Tibial artery (tissue), 4 donors: ENCODE results near the gene UMODL1.

Experiments
- DNase-seq, 2 donors: peaks; one replicate each; pipeline ENCODE4 v3.0.0-alpha.2; 2019
- H3K27ac ChIP-seq, 2 donors: fragments of 200-600 bp; sonication (generic) in 1 of 2; 1 replicate in 1 of 2; 2 replicates in 1 of 2; pipeline ENCODE4 v1.5.1; 2018 to 2019; ENCODE audit warnings: mild to moderate bottlenecking in 1 of 2
- H3K27me3 ChIP-seq, 2 donors: fragments of 200-600 bp; sonication (generic) in 1 of 2; one replicate each; pipeline versions ENCODE4 v1.5.1 to v1.6.0; 2016 to 2019
- H3K36me3 ChIP-seq, 3 donors: fragments of 200-600 bp; sonication (generic) in 2 of 3; one replicate each; pipeline ENCODE4 v1.5.1; 2016 to 2019; ENCODE audit warnings: mild to moderate bottlenecking in 2 of 3
- H3K4me1 ChIP-seq, 4 donors: fragments of 200-600 bp; sonication (generic) in 2 of 4; 1 replicate in 3 of 4; 2 replicates in 1 of 4; pipeline ENCODE4 v1.5.1; 2016 to 2019
- H3K4me3 ChIP-seq, 2 donors: fragments of 200-600 bp; sonication (generic) in 1 of 2; 1 replicate in 1 of 2; 2 replicates in 1 of 2; pipeline ENCODE4 v1.5.1; 2018 to 2019; ENCODE audit warnings: mild to moderate bottlenecking in 2 of 2
- H3K9me3 ChIP-seq, 3 donors: fragments of 200-600 bp; sonication (generic) in 1 of 3; one replicate each; pipeline ENCODE4 v1.5.1; 2016 to 2019
- intact Hi-C: fragments of 100-400 bp; cut with DNase I; formaldehyde crosslinking; loops from one replicate; pipeline ENCODE4 v1.15.0; 2023; ENCODE audit warnings: low total_unique reads
- TF ChIP-seq, protein P1 (sequence below), 2 experiments: fragments of 200-600 bp in 1 of 2; fragments of 450-650 bp in 1 of 2; IDR thresholded peaks; one replicate each; pipeline ENCODE4 v1.5.1; 2017 to 2019; ENCODE audit warnings: antibody characterized with exemption in 2 of 2, mild to moderate bottlenecking in 1 of 2, moderate library complexity in 1 of 2

UMODL1 gene

DNA sequence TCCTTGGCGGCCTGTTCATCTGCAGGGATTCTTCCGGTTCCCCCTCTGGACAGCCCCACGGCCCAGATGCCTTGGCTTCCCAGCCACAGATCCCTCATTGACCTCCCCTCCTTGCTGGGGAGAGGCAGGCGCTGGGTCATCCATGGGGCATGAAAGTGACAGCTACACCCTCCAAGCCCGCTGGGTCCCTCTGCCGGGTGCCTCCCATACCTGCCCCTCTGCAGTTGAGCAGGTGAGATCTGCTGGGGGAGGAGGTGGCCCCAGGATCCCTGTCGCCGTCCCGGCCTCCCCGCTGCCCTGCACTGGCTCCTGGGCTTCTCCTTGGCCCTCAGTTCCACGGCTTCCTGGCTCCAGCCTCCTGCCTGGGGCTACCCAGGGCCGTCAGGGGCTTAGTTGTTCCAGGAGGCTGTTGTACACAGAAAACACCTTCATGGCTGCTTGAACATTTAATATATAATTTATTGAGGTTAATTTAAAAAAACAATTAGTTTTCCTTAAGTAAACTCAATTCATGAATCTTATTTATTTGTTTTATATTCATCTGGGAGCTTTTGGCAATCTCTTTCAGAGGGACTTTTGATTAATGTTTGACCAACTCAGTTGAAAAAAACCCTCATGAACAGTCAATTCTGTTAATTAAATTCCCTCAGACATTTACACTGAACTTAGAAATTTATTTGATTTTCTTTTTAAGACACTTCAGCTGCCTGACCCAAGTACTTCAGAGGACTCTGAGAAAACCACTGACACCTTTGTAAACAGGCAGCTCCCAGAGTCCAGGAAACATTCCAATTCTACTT lies 80.2 kb downstream of the UMODL1 start:
- no peaks in the 10 kb centered on the region for H3K4me1 ChIP-seq
- no peaks in the 10 kb centered on the region for H3K9me3 ChIP-seq
- TF ChIP-seq, protein P1, sequence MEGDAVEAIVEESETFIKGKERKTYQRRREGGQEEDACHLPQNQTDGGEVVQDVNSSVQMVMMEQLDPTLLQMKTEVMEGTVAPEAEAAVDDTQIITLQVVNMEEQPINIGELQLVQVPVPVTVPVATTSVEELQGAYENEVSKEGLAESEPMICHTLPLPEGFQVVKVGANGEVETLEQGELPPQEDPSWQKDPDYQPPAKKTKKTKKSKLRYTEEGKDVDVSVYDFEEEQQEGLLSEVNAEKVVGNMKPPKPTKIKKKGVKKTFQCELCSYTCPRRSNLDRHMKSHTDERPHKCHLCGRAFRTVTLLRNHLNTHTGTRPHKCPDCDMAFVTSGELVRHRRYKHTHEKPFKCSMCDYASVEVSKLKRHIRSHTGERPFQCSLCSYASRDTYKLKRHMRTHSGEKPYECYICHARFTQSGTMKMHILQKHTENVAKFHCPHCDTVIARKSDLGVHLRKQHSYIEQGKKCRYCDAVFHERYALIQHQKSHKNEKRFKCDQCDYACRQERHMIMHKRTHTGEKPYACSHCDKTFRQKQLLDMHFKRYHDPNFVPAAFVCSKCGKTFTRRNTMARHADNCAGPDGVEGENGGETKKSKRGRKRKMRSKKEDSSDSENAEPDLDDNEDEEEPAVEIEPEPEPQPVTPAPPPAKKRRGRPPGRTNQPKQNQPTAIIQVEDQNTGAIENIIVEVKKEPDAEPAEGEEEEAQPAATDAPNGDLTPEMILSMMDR (IDR thresholded peaks at IDR 0.05): no peak
- peaks cover 0 to 32% of the 10 kb centered on the region in 2 donors for H3K27me3 ChIP-seq
- no peak overlapping the region for H3K4me3 ChIP-seq
- peak in 1 of 2 donors; percentile 51 for DNase-seq
- intact Hi-C loops: no loop called here
- no peaks in the 10 kb centered on the region for H3K36me3 ChIP-seq
- H3K27ac ChIP-seq: no peak overlapping the region

DNA sequence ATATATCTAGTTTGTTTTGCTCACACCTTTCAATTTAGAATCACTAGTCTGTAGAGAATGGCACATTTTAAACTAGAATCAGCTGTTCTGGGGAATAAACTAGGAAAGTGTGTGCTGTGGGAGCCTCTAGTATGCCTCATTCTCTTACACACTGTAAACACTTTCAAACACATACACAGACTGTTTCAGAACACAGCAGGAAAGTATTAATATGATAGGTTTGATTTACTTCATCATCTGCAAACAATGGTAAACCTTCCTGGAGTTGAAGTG lies 80.8 kb downstream of the UMODL1 start:
- TF ChIP-seq, protein P1 (IDR thresholded peaks at IDR 0.05): no peak
- peaks cover 0 to 32% of the 10 kb centered on the region in 2 donors for H3K27me3 ChIP-seq
- intact Hi-C loops: no loop called here
- H3K4me3 ChIP-seq: no peak overlapping the region
- no peaks in the 10 kb centered on the region for H3K9me3 ChIP-seq
- H3K27ac ChIP-seq: no peak overlapping the region
- H3K36me3 ChIP-seq: no peaks in the 10 kb centered on the region
- no peaks in the 10 kb centered on the region for H3K4me1 ChIP-seq
- no peak for DNase-seq

DNA sequence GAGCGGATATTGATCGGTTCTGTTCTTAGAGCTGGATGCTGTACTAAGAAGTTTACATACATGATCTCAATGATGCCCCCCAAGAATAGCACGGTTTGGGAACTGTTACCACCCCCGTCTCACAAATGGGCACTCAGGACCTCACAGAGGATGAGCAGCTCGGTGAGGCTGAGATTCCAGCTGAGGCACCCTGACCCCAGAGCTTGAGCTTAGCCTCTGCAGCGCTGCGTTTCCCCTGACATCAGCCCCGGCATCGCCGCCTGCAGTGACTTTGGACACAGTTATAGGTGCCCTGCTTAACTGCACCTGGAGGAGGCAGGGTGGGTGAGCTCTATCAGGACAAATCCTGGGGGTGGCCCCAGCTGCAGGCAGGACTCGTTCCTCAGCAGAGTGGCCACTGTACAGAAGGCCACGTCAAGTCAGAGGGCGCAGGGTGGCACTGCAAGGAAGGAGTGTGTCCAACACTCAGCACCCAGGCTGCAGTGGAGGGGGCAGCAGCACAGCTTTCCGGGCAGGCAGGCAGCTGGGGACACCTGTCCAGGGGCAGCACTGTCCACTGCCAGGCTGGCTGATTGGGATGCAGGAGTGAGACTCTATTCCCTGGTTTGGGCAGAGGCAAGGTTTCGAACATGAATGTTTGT lies 82.0 kb downstream of the UMODL1 start:
- Histone ChIP-seq H3K36me3 (no peaks in the 10 kb centered on the region), H3K4me3 (no peak overlapping the region), H3K4me1 (peaks cover 0 to 4% (median 0%) of the 10 kb centered on the region in 4 donors), H3K9me3 (no peaks in the 10 kb centered on the region), H3K27ac (no peak overlapping the region), H3K27me3 (peaks cover 0 to 39% of the 10 kb centered on the region in 2 donors)
- TF ChIP-seq, protein P1 (IDR thresholded peaks at IDR 0.05): no peak
- peak in 1 of 2 donors; percentile 49 for DNase-seq
- intact Hi-C loops: no loop called here

DNA sequence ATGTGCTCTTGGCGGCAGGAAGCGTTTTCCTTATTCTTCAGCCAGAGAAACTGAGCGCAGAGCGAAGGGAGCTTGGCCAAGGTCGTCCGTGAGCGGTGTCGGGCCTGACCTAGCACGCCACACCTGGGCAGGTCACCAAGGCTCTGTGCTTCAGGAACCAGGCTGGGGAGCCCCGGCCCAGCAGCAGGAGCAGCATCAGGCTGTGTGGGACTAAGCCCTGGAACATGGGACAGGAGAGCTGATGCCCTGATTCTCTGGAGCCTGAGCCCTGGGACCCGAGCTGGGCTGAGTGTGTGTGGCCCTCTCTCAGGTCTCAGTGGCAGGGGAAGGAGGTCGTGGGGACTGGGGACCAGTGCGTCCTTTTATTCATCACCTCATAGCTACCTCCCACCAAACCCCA lies 82.6 kb downstream of the UMODL1 start:
- no peak overlapping the region for H3K27ac ChIP-seq
- no peaks in the 10 kb centered on the region for H3K36me3 ChIP-seq
- intact Hi-C loops: no loop called here
- peaks cover 0 to 45% of the 10 kb centered on the region in 2 donors for H3K27me3 ChIP-seq
- TF ChIP-seq, protein P1 (IDR thresholded peaks at IDR 0.05): no peak
- peaks cover 0 to 4% (median 0%) of the 10 kb centered on the region in 4 donors for H3K4me1 ChIP-seq
- DNase-seq: peak in 1 of 2 donors; percentile 55
- no peaks in the 10 kb centered on the region for H3K9me3 ChIP-seq
- no peak overlapping the region for H3K4me3 ChIP-seq

DNA sequence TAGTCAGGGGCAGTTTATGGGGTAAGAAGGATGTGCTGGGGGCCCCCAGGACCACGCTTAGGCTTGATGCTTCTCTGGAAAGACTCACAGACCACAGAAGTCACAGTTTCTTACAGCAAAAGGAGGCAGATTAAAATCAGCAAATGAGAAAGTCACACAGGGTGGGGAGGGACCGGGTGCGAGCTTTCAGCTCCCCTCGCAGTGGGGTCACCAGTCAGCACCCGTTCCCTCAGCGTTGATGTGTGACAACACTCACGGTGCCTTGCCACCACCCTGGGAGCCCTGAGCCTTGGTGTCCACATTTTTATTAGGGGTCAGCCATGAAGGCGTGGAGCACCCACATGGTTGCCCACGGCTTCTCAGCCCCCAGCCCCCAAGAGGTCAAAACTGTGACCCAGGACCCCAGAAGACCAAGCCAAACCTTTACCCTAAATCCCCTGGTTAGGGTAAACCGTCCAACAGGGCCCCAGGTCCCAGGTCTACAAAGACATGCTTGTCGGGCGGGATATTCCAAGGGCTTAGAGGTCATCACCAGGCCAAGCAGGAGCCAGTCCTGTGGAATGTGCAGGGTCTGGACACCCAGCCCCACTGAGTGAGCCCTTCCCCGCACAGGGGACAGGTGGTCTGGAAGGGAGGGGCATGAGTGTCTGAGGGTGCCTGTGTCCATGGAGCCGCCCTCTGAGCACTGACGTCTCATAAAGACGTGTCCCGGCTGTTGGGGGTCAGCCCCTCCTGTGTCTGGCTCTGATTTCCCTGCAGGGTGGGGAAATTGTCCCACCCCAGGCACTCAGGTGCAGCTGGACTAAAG lies 83.3 kb downstream of the UMODL1 start:
- Histone ChIP-seq H3K4me3 (no peak overlapping the region), H3K27ac (no peak overlapping the region), H3K4me1 (peaks cover 0 to 4% (median 0%) of the 10 kb centered on the region in 4 donors), H3K36me3 (no peaks in the 10 kb centered on the region), H3K27me3 (peaks cover 0 to 51% of the 10 kb centered on the region in 2 donors), H3K9me3 (no peaks in the 10 kb centered on the region)
- TF ChIP-seq, protein P1 (IDR thresholded peaks at IDR 0.05): no peak
- DNase-seq: no peak
- intact Hi-C loops: no loop called here
